IMR-90 (cell line): ENCODE data around the gene CHIT1. TPM values are rescaled to one million over a fixed set of nuclear protein-coding genes. Genes with fewer than 3 reads are reported as not detected.

Source experiments
- ATAC-seq: fragments of 200-7000 bp; cut with Tn5 transposase; 2 replicates; pipeline ENCODE4 v1.9.1; 2020; ENCODE audit warnings: low read depth, mild to moderate bottlenecking, moderate library complexity
- BruUV-seq: library from RNA; stranded (reverse); fragments of 400-500 nt; replicated peaks from 2 replicates; lab custom pipeline; 2021; lab: Mats Ljungman, UMichigan
- CTCF ChIA-PET: fragments of 300-600 bp; formaldehyde crosslinking; extraction: SDS; loops from one replicate; lab custom pipeline; 2021; ENCODE audit warnings: antibody characterized with exemption; lab: Yijun Ruan, JAX
- POLR2A ChIA-PET: fragments of 300-600 bp; sonication (Branson Sonifier 250); formaldehyde crosslinking; loops from one replicate; lab custom pipeline; 2022; ENCODE audit warnings: antibody characterized with exemption; ENCODE audit not compliant: unreplicated experiment; lab: Charles Lee
- DNase-seq: peaks from one replicate; pipeline ENCODE4 v3.0.0; 2013
- H2AFZ ChIP-seq: replicated peaks from 2 replicates; pipeline ENCODE3; 2013; ENCODE audit warnings: low read length, mild to moderate bottlenecking; ENCODE audit not compliant: poor library complexity
- H2AK5ac ChIP-seq: 2 replicates; pipeline ENCODE4 v1.6.1; 2013; ENCODE audit warnings: low read depth, low read length, inconsistent platforms
- H2AK9ac ChIP-seq: replicated peaks from 2 replicates; pipeline ENCODE3; 2013; ENCODE audit warnings: mild to moderate bottlenecking, low read depth, low read length, moderate library complexity; ENCODE audit not compliant: poor library complexity
- H2BK120ac ChIP-seq: 2 replicates; pipeline ENCODE4 v1.6.1; 2013; ENCODE audit warnings: low read depth, low read length, inconsistent platforms
- H2BK15ac ChIP-seq: 3 replicates; pipeline ENCODE4 v1.6.1; 2013; ENCODE audit warnings: low read depth, low read length, inconsistent platforms
- H2BK20ac ChIP-seq: 2 replicates; pipeline ENCODE4 v1.6.1; 2013; ENCODE audit warnings: low read depth, mild to moderate bottlenecking, inconsistent platforms, low read length, moderate library complexity
- H2BK5ac ChIP-seq: 2 replicates; pipeline ENCODE4 v1.6.1; 2013; ENCODE audit warnings: mild to moderate bottlenecking, low read depth, low read length, inconsistent platforms; ENCODE audit not compliant: poor library complexity, severe bottlenecking
- H3K14ac ChIP-seq: replicated peaks from 2 replicates; pipeline ENCODE4 v1.6.1; 2013; ENCODE audit warnings: low read depth, low read length, inconsistent platforms
- H3K18ac ChIP-seq: 2 replicates; pipeline ENCODE4 v1.6.1; 2013; ENCODE audit warnings: low read depth, low read length, control low read depth
- H3K23ac ChIP-seq: 2 replicates; pipeline ENCODE4 v1.6.1; 2013; ENCODE audit warnings: low read depth, low read length, inconsistent platforms
- H3K27ac ChIP-seq: 2 replicates; pipeline ENCODE4 v1.5.1; 2013; ENCODE audit warnings: mild to moderate bottlenecking, control low read depth, low read length; ENCODE audit not compliant: insufficient read depth
- H3K27me3 ChIP-seq: 2 replicates; pipeline ENCODE4 v1.6.1; 2013; ENCODE audit warnings: low read length; ENCODE audit not compliant: control insufficient read depth, insufficient read depth
- H3K36me3 ChIP-seq: 2 replicates; pipeline ENCODE4 v1.6.1; 2013; ENCODE audit warnings: low read length, mixed read lengths; ENCODE audit not compliant: control insufficient read depth, insufficient read depth
- H3K4ac ChIP-seq: 2 replicates; pipeline ENCODE4 v1.6.1; 2013; ENCODE audit warnings: low read depth, low read length, inconsistent platforms
- H3K4me1 ChIP-seq: 2 replicates; pipeline ENCODE4 v1.6.1; 2013; ENCODE audit warnings: low read length, mixed read lengths; ENCODE audit not compliant: control insufficient read depth, insufficient read depth
- H3K4me2 ChIP-seq: 2 replicates; pipeline ENCODE4 v1.6.1; 2013; ENCODE audit warnings: low read depth, mild to moderate bottlenecking, control low read depth, low read length, moderate library complexity
- H3K4me3 ChIP-seq: 2 replicates; pipeline ENCODE4 v1.5.1; 2013; ENCODE audit warnings: low read depth, mild to moderate bottlenecking, control low read depth, low read length, moderate library complexity; ENCODE audit not compliant: insufficient read depth
- H3K56ac ChIP-seq: 2 replicates; pipeline ENCODE4 v1.6.1; 2013; ENCODE audit warnings: low read length, inconsistent platforms; ENCODE audit not compliant: insufficient read depth; ENCODE audit errors: extremely low read depth
- H3K79me1 ChIP-seq, 2 experiments: 2 replicates each; pipeline ENCODE4 v1.6.1; 2013; ENCODE audit warnings: low read length in 2 of 2, inconsistent platforms in 1 of 2, low read depth in 1 of 2
- H3K9ac ChIP-seq: 2 replicates; pipeline ENCODE4 v1.6.1; 2013; ENCODE audit warnings: low read depth, low read length, control low read depth
- H3K9me1 ChIP-seq: 2 replicates; pipeline ENCODE4 v1.6.1; 2013; ENCODE audit warnings: low read length, inconsistent platforms; ENCODE audit not compliant: insufficient read depth
- H3K9me3 ChIP-seq: 2 replicates; pipeline ENCODE4 v1.6.1; 2013; ENCODE audit warnings: low read length; ENCODE audit not compliant: control insufficient read depth, insufficient read depth
- H4K20me1 ChIP-seq: 2 replicates; pipeline ENCODE4 v1.6.1; 2013; ENCODE audit warnings: low read length, inconsistent platforms; ENCODE audit not compliant: insufficient read depth
- H4K5ac ChIP-seq: 2 replicates; pipeline ENCODE4 v1.6.1; 2013; ENCODE audit warnings: mild to moderate bottlenecking, low read depth, low read length, control low read depth
- H4K8ac ChIP-seq, 2 experiments: 2 replicates each; pipeline ENCODE4 v1.6.1; 2013; ENCODE audit warnings: low read depth in 2 of 2, low read length in 2 of 2, control low read depth in 1 of 2, inconsistent platforms in 1 of 2
- H4K91ac ChIP-seq: 2 replicates; pipeline ENCODE4 v1.6.1; 2013; ENCODE audit warnings: low read depth, low read length, inconsistent platforms; ENCODE audit not compliant: insufficient read depth
- BHLHE40 ChIP-seq: fragments of 150-350 bp; IDR thresholded peaks from 2 replicates; pipeline ENCODE4 v1.6.1; 2016; ENCODE audit warnings: mild to moderate bottlenecking, low read depth, low read length
- CEBPB ChIP-seq: IDR thresholded peaks from 2 replicates; pipeline ENCODE4 v1.6.1; 2012; ENCODE audit warnings: low read depth, low read length, improper control_type of control experiment
- FOS ChIP-seq: fragments of 150-350 bp; IDR thresholded peaks from 2 replicates; pipeline ENCODE4 v1.6.1; 2016; ENCODE audit warnings: low read depth, low read length
- MAFK ChIP-seq: IDR thresholded peaks from 2 replicates; pipeline ENCODE4 v1.6.1; 2012; ENCODE audit warnings: low read depth, low read length, improper control_type of control experiment
- MAZ ChIP-seq: IDR thresholded peaks from 2 replicates; pipeline ENCODE4 v1.6.1; 2012; ENCODE audit warnings: low read depth, mild to moderate bottlenecking, low read length, improper control_type of control experiment, moderate library complexity, borderline replicate concordance
- MXI1 ChIP-seq: IDR thresholded peaks from 2 replicates; pipeline ENCODE4 v1.6.1; 2012; ENCODE audit warnings: low read depth, mild to moderate bottlenecking, low read length, moderate library complexity, borderline replicate concordance
- NFE2L2 ChIP-seq: fragments of 150-350 bp; IDR thresholded peaks from 2 replicates; pipeline ENCODE4 v1.6.1; 2016; ENCODE audit warnings: low read depth, mild to moderate bottlenecking, low read length
- POLR2A ChIP-seq: IDR thresholded peaks from 2 replicates; pipeline ENCODE4 v1.6.1; 2012; ENCODE audit warnings: mild to moderate bottlenecking, low read depth, low read length
- RAD21 ChIP-seq: IDR thresholded peaks from 2 replicates; pipeline ENCODE4 v1.6.1; 2012; ENCODE audit warnings: low read length, improper control_type of control experiment
- RFX5 ChIP-seq: IDR thresholded peaks from 2 replicates; pipeline ENCODE4 v1.8.0; 2012; ENCODE audit warnings: low read depth, mild to moderate bottlenecking, low read length, moderate library complexity
- SMC3 ChIP-seq: fragments of 150-350 bp; IDR thresholded peaks from 2 replicates; pipeline ENCODE4 v1.6.1; 2016; ENCODE audit warnings: low read depth, mild to moderate bottlenecking, antibody characterized with exemption, low read length, moderate library complexity
- WGBS, 2 experiments: methylation state at CpG; one replicate each; pipeline versions ENCODE4 v1.1.5 to v1.1.7; 2013; ENCODE audit warnings: missing lambda C conversion rate in 2 of 2; ENCODE audit not compliant: insufficient read length in 1 of 2; ENCODE audit errors: extremely low coverage in 2 of 2; 5-methylcytosine and 5-hydroxymethylcytosine counted together
- dilution Hi-C: fragments of 300-500 bp; cut with HindIII; formaldehyde crosslinking; loops from one replicate; pipeline ENCODE4 v1.14.3; 2018; ENCODE audit warnings: low sequenced_read_pairs; ENCODE audit not compliant: unreplicated experiment
- in situ Hi-C: fragments of 300-500 bp; cut with MboI; formaldehyde crosslinking; loops from 3 replicates; pipeline ENCODE4 v1.14.3; 2019; ENCODE audit warnings: low sequenced_read_pairs, inconsistent platforms, mixed read lengths
- intact Hi-C: fragments of 100-400 bp; cut with micrococcal nuclease; formaldehyde crosslinking; loops from 2 replicates; pipeline ENCODE4 v1.10.0; 2022
- polyA plus RNA-seq, 3 experiments: library from polyadenylated mRNA; depleted of rRNA; stranded (reverse); fragments of >200 nt; gene quantifications; 2 replicates each; pipeline ENCODE4 v1.2.3, GENCODE V29; 2012; ENCODE audit warnings: low replicate concordance in 1 of 3
- total RNA-seq: library from RNA; depleted of rRNA; stranded (reverse); fragments of >200 nt; gene quantifications from 2 replicates; pipeline ENCODE4 v1.2.3, GENCODE V29; 2012
- TF ChIP-seq, protein P1 (sequence below): conservative IDR thresholded peaks from 2 replicates; pipeline ENCODE4 v1.5.1; 2012; ENCODE audit warnings: mild to moderate bottlenecking, low read depth, low read length, improper control_type of control experiment
- TF ChIP-seq, protein P2 (sequence below): fragments of 150-350 bp; IDR thresholded peaks from 2 replicates; pipeline ENCODE4 v1.6.1; 2017; ENCODE audit warnings: mild to moderate bottlenecking, antibody characterized with exemption, low read length, low read depth
- TF ChIP-seq, protein P3 (sequence below): fragments of 150-350 bp; IDR thresholded peaks from 2 replicates; pipeline ENCODE4 v1.6.1; 2016; ENCODE audit warnings: low read depth, mild to moderate bottlenecking, low read length, moderate library complexity, borderline replicate concordance

Gene CHIT1
- total and polyA plus RNA-seq, 2 of the 4 experiments (the other 2 are of a cell fraction) = not detected

DNA sequence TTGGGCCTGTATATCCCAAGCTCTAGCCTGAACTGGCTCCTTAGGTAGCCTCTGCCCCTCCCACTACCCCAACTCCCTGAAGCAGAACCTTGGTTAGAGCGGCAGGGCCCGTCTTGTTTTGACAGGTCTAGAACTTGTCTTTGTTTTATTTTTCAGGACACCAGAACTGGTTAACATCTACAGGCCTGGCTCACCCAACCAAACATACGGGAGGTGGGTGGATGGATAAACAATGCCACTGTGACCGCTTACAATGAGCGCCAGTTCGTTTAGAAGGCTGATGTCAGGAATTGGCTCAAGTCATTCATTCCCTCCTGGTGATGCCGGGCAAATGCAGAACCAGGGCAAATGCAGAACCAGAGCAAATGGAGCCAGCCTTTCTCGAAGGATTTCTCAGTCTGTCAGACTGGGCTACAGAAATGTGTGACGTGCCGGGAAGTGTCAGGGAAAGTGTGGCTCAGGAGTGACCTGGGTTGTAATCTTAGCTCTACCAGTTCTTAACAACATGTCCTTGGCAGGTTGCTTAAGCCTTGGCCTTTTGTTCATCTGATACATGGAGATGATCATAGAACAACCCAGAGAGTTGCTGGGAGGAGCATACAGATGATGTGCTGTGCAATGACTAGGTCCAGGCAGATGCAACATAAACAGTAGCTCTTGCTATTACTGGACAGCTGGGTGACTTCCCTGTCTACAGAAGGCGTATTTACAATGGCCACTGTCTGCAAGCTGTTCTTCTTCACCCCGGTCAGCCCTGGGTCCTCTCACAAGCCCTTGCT, 45.3 kb upstream of the CHIT1 start:
- Histone ChIP-seq H3K4me2 (no peak overlapping the region), H3K9ac (no peak overlapping the region), H3K27me3 (no peaks in the 10 kb centered on the region; the same call in 1 of the 2 replicates), H2BK5ac (no peak overlapping the region), H3K9me1 (no peaks in the 10 kb centered on the region; the same call in 1 of the 2 replicates), H4K8ac (no peak overlapping the region), H2AFZ (no peak overlapping the region), H3K27ac (no peak overlapping the region), H3K9me3 (no peaks in the 10 kb centered on the region), H3K14ac (no peak overlapping the region), H2AK9ac (no peak overlapping the region), H3K4me3 (no peak overlapping the region), H3K36me3 (no peaks in the 10 kb centered on the region), H2BK20ac (no peak overlapping the region), H3K79me1 (no peaks in the 10 kb centered on the region), H4K91ac (no peak overlapping the region), H3K23ac (no peak overlapping the region; the same call in 1 of the 2 replicates), H2BK15ac (no peak overlapping the region), H3K4me1 (peaks cover 12% of the 10 kb centered on the region; the same call in 1 of the 2 replicates), H2AK5ac (peak overlapping the region; percentile 20; the same call in 1 of the 2 replicates), H3K4ac (no peak overlapping the region), H3K18ac (no peak overlapping the region), H2BK120ac (no peak overlapping the region), H4K5ac (no peak overlapping the region), H4K20me1 (no peaks in the 10 kb centered on the region), H3K56ac (no peak overlapping the region)
- CTCF ChIA-PET = interaction anchor here (0.8 kb wide), 1 partner anchor 245 kb away, joined by 3 read pairs; no protein-coding TSS in a partner anchor
- 80% methylated on average over 2 of the region's 12 CpGs; no CpG with 5 or more reads in 1 of the 2 experiments for WGBS, 2 experiments
- in situ Hi-C loops = loop anchor here (5.0 to 10.0 kb wide), 3 partner anchors 63 to 213 kb away; no protein-coding TSS in a partner anchor
- dilution Hi-C loops = no loop called here
- intact Hi-C loops = no loop called here
- ATAC-seq (no peak), DNase-seq (peak; percentile 56)
- POLR2A ChIA-PET = no interaction called here
- BruUV-seq = no TSS peak
- TF ChIP-seq CEBPB (no peak), POLR2A (no peak), FOS (no peak), SMC3 (no peak), MAFK (no peak), MAZ (no peak), RFX5 (no peak), NFE2L2 (no peak), RAD21 (no peak), BHLHE40 (no peak), MXI1 (no peak)
- TF ChIP-seq, protein P1, sequence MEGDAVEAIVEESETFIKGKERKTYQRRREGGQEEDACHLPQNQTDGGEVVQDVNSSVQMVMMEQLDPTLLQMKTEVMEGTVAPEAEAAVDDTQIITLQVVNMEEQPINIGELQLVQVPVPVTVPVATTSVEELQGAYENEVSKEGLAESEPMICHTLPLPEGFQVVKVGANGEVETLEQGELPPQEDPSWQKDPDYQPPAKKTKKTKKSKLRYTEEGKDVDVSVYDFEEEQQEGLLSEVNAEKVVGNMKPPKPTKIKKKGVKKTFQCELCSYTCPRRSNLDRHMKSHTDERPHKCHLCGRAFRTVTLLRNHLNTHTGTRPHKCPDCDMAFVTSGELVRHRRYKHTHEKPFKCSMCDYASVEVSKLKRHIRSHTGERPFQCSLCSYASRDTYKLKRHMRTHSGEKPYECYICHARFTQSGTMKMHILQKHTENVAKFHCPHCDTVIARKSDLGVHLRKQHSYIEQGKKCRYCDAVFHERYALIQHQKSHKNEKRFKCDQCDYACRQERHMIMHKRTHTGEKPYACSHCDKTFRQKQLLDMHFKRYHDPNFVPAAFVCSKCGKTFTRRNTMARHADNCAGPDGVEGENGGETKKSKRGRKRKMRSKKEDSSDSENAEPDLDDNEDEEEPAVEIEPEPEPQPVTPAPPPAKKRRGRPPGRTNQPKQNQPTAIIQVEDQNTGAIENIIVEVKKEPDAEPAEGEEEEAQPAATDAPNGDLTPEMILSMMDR = no peak
- TF ChIP-seq, protein P2, sequence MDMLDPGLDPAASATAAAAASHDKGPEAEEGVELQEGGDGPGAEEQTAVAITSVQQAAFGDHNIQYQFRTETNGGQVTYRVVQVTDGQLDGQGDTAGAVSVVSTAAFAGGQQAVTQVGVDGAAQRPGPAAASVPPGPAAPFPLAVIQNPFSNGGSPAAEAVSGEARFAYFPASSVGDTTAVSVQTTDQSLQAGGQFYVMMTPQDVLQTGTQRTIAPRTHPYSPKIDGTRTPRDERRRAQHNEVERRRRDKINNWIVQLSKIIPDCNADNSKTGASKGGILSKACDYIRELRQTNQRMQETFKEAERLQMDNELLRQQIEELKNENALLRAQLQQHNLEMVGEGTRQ = no peak
- TF ChIP-seq, protein P3, sequence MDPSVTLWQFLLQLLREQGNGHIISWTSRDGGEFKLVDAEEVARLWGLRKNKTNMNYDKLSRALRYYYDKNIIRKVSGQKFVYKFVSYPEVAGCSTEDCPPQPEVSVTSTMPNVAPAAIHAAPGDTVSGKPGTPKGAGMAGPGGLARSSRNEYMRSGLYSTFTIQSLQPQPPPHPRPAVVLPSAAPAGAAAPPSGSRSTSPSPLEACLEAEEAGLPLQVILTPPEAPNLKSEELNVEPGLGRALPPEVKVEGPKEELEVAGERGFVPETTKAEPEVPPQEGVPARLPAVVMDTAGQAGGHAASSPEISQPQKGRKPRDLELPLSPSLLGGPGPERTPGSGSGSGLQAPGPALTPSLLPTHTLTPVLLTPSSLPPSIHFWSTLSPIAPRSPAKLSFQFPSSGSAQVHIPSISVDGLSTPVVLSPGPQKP = no peak
